GM19397 (cell line): ENCODE measurements around the gene SORCS2.

ENCODE experiments used
- ATAC-seq: cut with Tn5 transposase; IDR thresholded peaks from one replicate; pipeline ENCODE4 v1.9.1; 2021; ENCODE audit warnings: mild to moderate bottlenecking, moderate library complexity; ENCODE audit not compliant: unreplicated experiment

Gene SORCS2

GRCh38 chr4:7398104-7398423, 205.7 kb downstream of the SORCS2 start:
- ATAC-seq = no peak

DNA sequence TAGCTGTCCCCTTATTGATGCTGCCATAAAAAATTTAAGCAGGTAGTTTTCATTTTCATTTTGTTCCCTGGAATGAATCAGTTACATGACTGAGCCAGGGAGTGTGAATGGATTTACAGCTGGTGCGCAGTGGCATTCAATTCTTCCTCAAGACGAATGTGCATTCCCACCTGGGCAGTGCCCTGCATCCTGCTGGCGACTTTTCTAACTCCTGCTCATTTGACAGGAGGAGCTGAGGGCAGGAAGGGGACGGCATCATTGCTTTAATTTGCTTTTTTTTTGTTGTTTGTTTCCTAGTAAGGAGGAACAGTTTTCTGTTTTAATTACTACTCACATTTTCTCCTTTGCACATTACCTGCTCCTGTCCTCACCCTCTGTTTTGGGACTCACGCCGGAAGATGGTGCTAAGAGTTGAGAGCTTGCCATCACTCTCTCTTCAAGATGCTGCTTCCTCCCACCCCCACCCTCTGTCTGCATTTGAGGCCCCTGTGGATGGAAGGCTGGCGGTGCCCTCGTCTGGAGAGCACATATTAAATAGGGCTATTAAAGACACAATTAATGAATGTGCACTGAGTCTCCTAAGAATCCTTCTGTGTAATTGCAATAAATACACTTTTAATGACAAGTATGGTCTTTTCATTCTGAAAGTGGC, 206.6 kb downstream of the SORCS2 start:
- ATAC-seq = no peak

- ATAC-seq = no peak
Observed at GRCh38 chr4:7399440-7400234, 207.3 kb downstream of the SORCS2 start.

- ATAC-seq = no peak
Observed at GRCh38 chr4:7400671-7401298, 208.4 kb downstream of the SORCS2 start.

DNA sequence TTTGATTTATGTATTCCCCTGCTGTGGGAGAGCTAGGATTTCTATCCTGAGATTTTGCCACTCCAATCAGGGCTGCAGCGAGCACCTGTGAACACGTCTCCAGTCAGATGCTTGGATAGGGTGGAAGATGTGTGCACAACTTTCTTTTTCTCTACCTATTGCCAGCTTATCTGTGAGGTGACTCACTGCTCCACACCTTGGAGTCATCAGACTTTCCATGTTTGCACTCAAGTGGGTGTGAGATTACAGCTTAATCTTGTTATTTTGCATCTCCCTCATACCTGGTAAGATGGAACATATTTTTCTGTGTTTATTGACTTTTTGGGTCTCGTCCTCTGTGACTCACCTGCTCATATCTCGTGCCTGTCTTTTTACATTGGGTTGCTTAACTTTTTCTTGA, 210.2 kb downstream of the SORCS2 start:
- ATAC-seq = no peak

- ATAC-seq = no peak
Observed at GRCh38 chr4:7403001-7403400, 210.7 kb downstream of the SORCS2 start.

DNA sequence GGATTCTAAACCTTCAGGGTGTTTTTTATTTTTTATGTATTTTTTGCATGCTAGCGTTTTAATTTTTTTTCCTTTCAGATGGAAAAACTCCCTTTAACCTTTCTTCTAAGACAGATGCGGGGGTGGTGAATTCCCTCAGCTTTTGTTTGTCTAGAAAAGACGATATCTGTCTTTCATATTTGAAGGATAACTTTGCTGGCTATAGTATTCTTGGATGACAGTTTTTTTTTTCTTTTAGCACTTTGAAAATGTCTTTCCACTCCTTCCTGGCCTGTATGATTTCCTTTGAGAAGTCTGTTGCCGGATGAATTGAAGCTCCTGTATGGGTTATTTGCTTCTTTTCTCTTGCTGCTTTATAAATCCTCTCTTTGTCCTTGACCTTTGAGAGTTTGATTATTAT, 215.8 kb downstream of the SORCS2 start:
- no peak for ATAC-seq

DNA sequence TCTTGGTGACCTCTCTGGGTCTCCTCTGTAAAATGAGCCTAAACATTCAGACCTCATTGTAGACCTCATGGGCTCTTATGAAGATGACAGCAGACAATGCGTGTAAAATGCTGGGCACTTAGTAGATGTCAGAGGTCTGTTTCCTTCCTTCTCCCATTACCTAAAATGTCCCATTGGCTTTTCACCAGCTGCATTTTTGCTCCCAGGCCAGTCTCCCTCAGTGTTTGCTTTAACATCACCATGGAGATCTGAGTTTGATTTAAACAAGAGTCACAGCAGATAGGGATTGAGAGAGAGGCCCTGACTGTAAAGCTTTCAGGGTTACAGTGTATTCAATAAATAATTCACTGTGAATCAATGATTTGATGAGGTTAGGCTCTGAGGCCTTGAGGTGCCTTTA, 218.1 kb downstream of the SORCS2 start:
- ATAC-seq = no peak

- no peak for ATAC-seq
Observed at GRCh38 chr4:7411491-7411890, 219.2 kb downstream of the SORCS2 start.

GRCh38 chr4:7411896-7412553, 219.7 kb downstream of the SORCS2 start:
- ATAC-seq = no peak

- ATAC-seq = no peak
Observed at GRCh38 chr4:7412554-7412912, 220.2 kb downstream of the SORCS2 start.

GRCh38 chr4:7414046-7414445, 221.7 kb downstream of the SORCS2 start:
- no peak for ATAC-seq

GRCh38 chr4:7414736-7415510, 222.6 kb downstream of the SORCS2 start:
- no peak for ATAC-seq

DNA sequence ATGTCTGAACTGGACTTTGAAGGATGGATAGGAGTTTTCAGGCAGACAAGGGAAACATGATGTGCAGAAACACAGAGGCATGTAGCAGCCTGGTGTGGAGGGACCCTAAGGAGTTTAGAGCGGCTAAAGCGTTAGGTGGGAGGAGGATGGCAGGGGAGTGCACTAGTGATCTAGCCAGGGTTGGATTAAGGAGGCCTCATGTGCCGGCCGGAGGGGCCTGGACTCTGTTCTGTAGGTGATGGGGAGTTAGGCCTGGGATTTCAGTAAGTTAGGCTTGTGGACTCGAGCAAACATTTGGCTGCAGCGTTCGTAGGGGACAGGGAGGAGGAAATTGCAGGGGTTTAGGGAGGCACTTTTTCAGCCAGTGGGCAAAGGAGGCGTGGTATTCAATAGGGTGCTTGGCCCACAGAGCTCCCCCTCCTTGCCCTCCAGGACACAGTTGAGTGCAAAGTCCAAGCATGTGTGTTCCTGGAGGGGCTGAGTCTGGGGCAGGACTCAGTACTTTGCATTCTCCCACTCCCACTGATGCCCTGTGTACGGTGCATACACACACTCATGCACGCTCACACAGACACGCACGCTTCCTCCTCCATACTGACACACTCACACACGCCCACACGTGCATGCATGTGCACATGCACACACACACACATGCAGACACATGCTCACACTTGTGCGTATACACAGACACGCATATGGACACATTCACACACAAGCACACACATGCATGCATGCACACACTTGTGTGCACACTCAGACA, 223.8 kb downstream of the SORCS2 start:
- no peak for ATAC-seq

DNA sequence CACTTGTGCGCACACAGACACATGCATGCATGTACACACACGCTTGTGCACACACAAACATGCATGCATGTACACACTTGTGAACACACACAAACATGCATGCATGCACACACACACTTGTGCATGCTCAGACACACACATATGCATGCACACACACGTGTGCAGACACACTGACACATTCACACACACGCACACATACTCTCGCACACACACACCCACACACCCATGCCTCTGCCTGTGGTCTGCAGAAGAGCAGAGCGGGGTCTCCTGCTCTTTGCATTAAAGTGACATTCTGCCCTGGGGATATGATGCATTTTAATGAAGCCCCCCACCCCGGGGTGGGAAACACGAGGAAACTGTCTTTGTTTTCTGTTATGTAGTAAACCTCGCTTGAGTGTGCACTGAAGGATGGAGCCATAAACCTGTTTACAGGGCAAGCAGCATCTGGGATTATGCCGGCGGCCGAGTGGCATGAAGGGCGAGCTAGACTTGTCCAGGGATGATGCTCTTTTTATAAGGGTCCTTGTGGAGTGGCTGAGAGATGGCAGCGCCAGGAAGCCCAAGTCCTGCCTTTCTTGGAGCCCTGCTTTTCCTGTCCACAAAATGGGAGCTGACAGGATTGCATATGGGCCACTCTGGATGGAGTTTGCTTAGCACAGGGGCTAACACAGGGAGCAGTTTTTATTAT, 224.6 kb downstream of the SORCS2 start:
- ATAC-seq = no peak

- no peak for ATAC-seq
Observed at GRCh38 chr4:7417639-7418038, 225.3 kb downstream of the SORCS2 start.

- no peak for ATAC-seq
Observed at GRCh38 chr4:7418131-7418943, 226.0 kb downstream of the SORCS2 start.

DNA sequence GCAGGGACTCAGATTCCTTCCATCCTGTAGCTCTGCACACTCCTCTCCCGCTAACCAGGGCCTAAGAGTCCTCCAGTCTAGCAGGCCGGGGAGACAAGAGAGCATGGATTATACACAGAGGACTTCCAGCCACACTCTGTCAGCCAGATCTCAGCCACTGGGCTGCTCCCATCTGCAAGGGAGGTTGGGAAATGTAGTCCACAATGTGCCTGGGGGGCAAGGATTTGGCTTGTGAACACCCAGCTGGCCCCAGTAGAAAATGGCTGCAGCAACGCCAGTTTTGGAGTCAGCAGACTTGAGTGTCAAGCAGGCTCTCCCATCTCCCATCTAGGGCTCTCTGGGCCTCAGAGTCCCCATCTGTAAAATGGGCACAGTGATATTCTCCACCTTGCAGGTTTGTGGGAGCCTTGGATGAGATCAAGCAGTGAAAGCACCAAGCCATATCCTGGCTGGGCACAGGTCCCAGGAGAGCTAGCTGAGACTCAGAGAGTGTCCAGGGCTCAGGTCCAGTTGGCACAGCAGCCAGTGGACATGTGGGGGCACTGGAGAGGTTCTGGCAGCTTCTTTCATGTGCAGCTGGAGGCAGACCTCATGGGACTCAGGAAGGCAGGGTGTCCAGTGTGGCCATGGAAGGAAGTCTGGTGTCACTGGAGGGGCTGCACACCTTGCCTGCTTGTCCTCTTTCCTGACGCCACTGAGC, 227.8 kb downstream of the SORCS2 start:
- ATAC-seq = no peak
